HepG2 (cell line): ENCODE measurements around the gene DNAJC5. TPM values are rescaled to one million over a fixed set of nuclear protein-coding genes. Genes with fewer than 3 reads are reported as not detected.

ENCODE experiments used
- BHLHE40 ChIP-seq: IDR thresholded peaks from 2 replicates; pipeline ENCODE4 v1.6.1; 2011; ENCODE audit warnings: low read length, improper control_type of control experiment
- CENPT ChIP-seq: sonication (generic); formaldehyde crosslinking; IDR thresholded peaks from 2 replicates; pipeline ENCODE4 v1.8.0; 2022; ENCODE audit warnings: low read depth, mild to moderate bottlenecking, moderate library complexity, missing genetic modification reagents
- EEA1 ChIP-seq: sonication (generic); formaldehyde crosslinking; IDR thresholded peaks from 2 replicates; pipeline ENCODE4 v1.5.1; 2020; ENCODE audit warnings: mild to moderate bottlenecking, missing genetic modification reagents, borderline replicate concordance
- HOXD1 ChIP-seq: sonication (generic); formaldehyde crosslinking; IDR thresholded peaks from 2 replicates; pipeline ENCODE4 v1.5.0; 2020; ENCODE audit warnings: missing genetic modification reagents
- IRX3 ChIP-seq: sonication (generic); formaldehyde crosslinking; IDR thresholded peaks from 2 replicates; pipeline ENCODE4 v1.8.1; 2023; ENCODE audit warnings: mild to moderate bottlenecking, low read depth, missing genetic modification reagents, borderline replicate concordance
- MXD4 ChIP-seq: IDR thresholded peaks from 2 replicates; pipeline ENCODE4 v1.6.1; 2016; ENCODE audit warnings: mild to moderate bottlenecking, missing biosample characterization, missing genetic modification reagents
- RBAK ChIP-seq: sonication (generic); formaldehyde crosslinking; IDR thresholded peaks from 2 replicates; pipeline ENCODE4 v1.5.1; 2020; ENCODE audit warnings: mild to moderate bottlenecking, missing genetic modification reagents
- RXRA ChIP-seq: sonication (generic); formaldehyde crosslinking; IDR thresholded peaks from 2 replicates; pipeline ENCODE4 v1.5.1; 2020; ENCODE audit warnings: missing genetic modification reagents
- SNAI1 ChIP-seq: sonication (generic); formaldehyde crosslinking; IDR thresholded peaks from 2 replicates; pipeline ENCODE4 v1.5.0; 2020; ENCODE audit warnings: mild to moderate bottlenecking, missing genetic modification reagents, borderline replicate concordance
- SNRNP70 ChIP-seq: fragments of 200-400 bp; formaldehyde crosslinking; IDR thresholded peaks from 2 replicates; pipeline ENCODE4 v1.6.1; 2017; ENCODE audit warnings: mild to moderate bottlenecking, low read depth, low read length, moderate library complexity
- U2AF1 ChIP-seq: fragments of 200-400 bp; formaldehyde crosslinking; optimal IDR thresholded peaks from 2 replicates; pipeline ENCODE3; 2017; ENCODE audit warnings: mild to moderate bottlenecking, low read depth, low read length
- ZBTB38 ChIP-seq: sonication (generic); formaldehyde crosslinking; IDR thresholded peaks from 2 replicates; pipeline ENCODE4 v1.5.1; 2020; ENCODE audit warnings: mild to moderate bottlenecking, missing genetic modification reagents
- ZNF563 ChIP-seq: sonication (generic); formaldehyde crosslinking; IDR thresholded peaks from 2 replicates; pipeline ENCODE4 v1.8.0; 2022; ENCODE audit warnings: mild to moderate bottlenecking, moderate library complexity, missing genetic modification reagents
- polyA plus RNA-seq, 8 experiments: library from polyadenylated mRNA; depleted of rRNA in 3 of 8; stranded (reverse) in 7 of 8; unstranded in 1 of 8; fragments of >200 nt; fragmentation: Illumina TruSeq in 4 of 8; extraction: Trizol in 4 of 8; gene quantifications; 2 replicates each; pipeline versions ENCODE4 v1.2.1 to v1.2.3, GENCODE V29; 2011 to 2016; ENCODE audit warnings: low read depth in 4 of 8, missing spikeins in 1 of 8, mixed read lengths in 1 of 8; ENCODE audit not compliant: insufficient read depth in 1 of 8
- total RNA-seq, 5 experiments: library from RNA; depleted of rRNA; stranded (reverse); fragments of >200 nt; fragmentation: Illumina TruSeq; extraction: Trizol; gene quantifications; 2 replicates each; pipeline ENCODE4 v1.2.3, GENCODE V29; 2016; ENCODE audit warnings: low read depth in 1 of 5
- TF ChIP-seq, protein P1 (sequence below), 2 experiments: sonication (generic) in 1 of 2; formaldehyde crosslinking in 1 of 2; IDR thresholded peaks; 2 replicates each; pipeline versions ENCODE4 v1.6.1 to v1.9.0; 2014 to 2022; ENCODE audit warnings: antibody characterized with exemption in 1 of 2, borderline replicate concordance in 1 of 2, inconsistent platforms in 1 of 2, low read depth in 1 of 2, missing genetic modification reagents in 1 of 2
- TF ChIP-seq, protein P2 (sequence below): IDR thresholded peaks from 2 replicates; pipeline ENCODE4 v1.6.1; 2016; ENCODE audit warnings: low read depth, control low read depth
- TF ChIP-seq, protein P3 (sequence below): sonication (generic); formaldehyde crosslinking; IDR thresholded peaks from 2 replicates; pipeline ENCODE4 v1.8.0; 2022; ENCODE audit warnings: missing genetic modification reagents, mild to moderate bottlenecking, moderate library complexity, borderline replicate concordance

DNAJC5 gene
- total and polyA plus RNA-seq, 2 of the 13 experiments (the other 11 are each of a cell fraction or from before 2014, with no cell fraction given) = 42.8 to 64.5 TPM

DNA sequence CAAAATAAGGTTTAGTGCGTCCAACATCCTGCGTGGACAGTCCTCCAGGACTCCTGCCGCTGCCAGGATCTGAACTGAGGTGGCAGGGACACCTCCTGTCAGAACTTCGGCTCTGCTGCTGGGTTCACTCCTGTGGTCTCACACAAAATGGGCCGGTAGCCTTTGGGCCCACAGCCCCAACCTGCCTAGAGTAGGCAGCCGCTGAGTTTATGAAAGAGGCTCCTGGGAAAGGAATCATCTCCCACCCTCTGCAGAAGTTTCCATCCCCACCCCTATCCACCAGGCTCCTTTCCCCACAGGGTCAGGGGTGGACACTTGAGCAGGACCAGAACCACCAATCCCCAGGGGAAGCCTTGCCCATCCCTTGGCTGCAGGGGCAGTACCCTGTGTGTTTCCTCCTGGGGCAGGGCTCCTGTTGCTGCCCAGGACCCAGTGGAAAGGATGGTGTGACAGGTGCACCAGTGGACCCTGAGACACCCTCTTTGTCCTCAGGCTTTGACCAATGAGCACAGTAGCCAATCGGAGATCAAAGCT lies 35.7 kb upstream of the DNAJC5 start (continued):
- TF ChIP-seq RBAK (no peak), BHLHE40 (no peak), RXRA (CRISPR knock-in tag) (no peak), SNAI1 (CRISPR knock-in tag) (no peak), MXD4 (CRISPR knock-in tag) (0 out of 2 replicates have a peak, but pooled peaks have one; percentile 15), ZBTB38 (no peak; the same call in 1 of the 2 replicates), SNRNP70 (no peak), IRX3 (CRISPR knock-in tag) (0 out of 2 replicates have a peak, but pooled peaks have one; percentile 58), U2AF1 (no peak), EEA1 (CRISPR knock-in tag) (no peak), CENPT (CRISPR knock-in tag) (0 out of 2 replicates have a peak, but pooled peaks have one; percentile 68), HOXD1 (0 out of 2 replicates have a peak, but pooled peaks have one; percentile 2), ZNF563 (CRISPR knock-in tag) (peak; percentile 16; the same call in 1 of the 2 replicates)
- TF ChIP-seq, protein P1, sequence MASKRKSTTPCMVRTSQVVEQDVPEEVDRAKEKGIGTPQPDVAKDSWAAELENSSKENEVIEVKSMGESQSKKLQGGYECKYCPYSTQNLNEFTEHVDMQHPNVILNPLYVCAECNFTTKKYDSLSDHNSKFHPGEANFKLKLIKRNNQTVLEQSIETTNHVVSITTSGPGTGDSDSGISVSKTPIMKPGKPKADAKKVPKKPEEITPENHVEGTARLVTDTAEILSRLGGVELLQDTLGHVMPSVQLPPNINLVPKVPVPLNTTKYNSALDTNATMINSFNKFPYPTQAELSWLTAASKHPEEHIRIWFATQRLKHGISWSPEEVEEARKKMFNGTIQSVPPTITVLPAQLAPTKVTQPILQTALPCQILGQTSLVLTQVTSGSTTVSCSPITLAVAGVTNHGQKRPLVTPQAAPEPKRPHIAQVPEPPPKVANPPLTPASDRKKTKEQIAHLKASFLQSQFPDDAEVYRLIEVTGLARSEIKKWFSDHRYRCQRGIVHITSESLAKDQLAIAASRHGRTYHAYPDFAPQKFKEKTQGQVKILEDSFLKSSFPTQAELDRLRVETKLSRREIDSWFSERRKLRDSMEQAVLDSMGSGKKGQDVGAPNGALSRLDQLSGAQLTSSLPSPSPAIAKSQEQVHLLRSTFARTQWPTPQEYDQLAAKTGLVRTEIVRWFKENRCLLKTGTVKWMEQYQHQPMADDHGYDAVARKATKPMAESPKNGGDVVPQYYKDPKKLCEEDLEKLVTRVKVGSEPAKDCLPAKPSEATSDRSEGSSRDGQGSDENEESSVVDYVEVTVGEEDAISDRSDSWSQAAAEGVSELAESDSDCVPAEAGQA (IDR thresholded peaks at IDR 0.05; ENCODE audit: low read depth) = no peak
- TF ChIP-seq, protein P1 (CRISPR knock-in tag; IDR thresholded peaks at IDR 0.05; ENCODE audit: borderline replicate concordance) = peak; percentile 75; the same call in 1 of the 2 replicates
- TF ChIP-seq, protein P2, sequence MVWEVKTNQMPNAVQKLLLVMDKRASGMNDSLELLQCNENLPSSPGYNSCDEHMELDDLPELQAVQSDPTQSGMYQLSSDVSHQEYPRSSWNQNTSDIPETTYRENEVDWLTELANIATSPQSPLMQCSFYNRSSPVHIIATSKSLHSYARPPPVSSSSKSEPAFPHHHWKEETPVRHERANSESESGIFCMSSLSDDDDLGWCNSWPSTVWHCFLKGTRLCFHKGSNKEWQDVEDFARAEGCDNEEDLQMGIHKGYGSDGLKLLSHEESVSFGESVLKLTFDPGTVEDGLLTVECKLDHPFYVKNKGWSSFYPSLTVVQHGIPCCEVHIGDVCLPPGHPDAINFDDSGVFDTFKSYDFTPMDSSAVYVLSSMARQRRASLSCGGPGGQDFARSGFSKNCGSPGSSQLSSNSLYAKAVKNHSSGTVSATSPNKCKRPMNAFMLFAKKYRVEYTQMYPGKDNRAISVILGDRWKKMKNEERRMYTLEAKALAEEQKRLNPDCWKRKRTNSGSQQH (CRISPR knock-in tag) = no peak
- TF ChIP-seq, protein P3, sequence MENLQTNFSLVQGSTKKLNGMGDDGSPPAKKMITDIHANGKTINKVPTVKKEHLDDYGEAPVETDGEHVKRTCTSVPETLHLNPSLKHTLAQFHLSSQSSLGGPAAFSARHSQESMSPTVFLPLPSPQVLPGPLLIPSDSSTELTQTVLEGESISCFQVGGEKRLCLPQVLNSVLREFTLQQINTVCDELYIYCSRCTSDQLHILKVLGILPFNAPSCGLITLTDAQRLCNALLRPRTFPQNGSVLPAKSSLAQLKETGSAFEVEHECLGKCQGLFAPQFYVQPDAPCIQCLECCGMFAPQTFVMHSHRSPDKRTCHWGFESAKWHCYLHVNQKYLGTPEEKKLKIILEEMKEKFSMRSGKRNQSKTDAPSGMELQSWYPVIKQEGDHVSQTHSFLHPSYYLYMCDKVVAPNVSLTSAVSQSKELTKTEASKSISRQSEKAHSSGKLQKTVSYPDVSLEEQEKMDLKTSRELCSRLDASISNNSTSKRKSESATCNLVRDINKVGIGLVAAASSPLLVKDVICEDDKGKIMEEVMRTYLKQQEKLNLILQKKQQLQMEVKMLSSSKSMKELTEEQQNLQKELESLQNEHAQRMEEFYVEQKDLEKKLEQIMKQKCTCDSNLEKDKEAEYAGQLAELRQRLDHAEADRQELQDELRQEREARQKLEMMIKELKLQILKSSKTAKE (CRISPR knock-in tag) = peak; percentile 11; the same call in 1 of the 2 replicates
